Left lobe of liver (tissue), 2 donors: ENCODE results near the gene PRKCA. TPM values are rescaled to one million over a fixed set of nuclear protein-coding genes. Genes with fewer than 3 reads are reported as not detected.

ENCODE experiments used
- ATAC-seq: fragments of 200-7000 bp; cut with Tn5 transposase; one replicate; pipeline ENCODE4 v1.9.1; 2020; ENCODE audit warnings: mild to moderate bottlenecking, moderate library complexity
- DNase-seq: peaks from one replicate; pipeline ENCODE4 v3.0.0-alpha.2; 2020; ENCODE audit warnings: low spot score
- total RNA-seq: library from RNA; stranded (reverse); gene quantifications from one replicate; pipeline ENCODE4 v1.2.1, GENCODE V29; 2021
- donor health status: DM: no; HTN: no; CAD: no; lungs with moderate emphysema.
- donor health status: DM: no; HTN: yes; CAD: no.

Gene PRKCA
- total RNA-seq, 1 donor from 2014 or later: 21.2 TPM

GRCh38 chr17:66811683-66812054 is 509.3 kb downstream of the PRKCA start:
- ATAC-seq (no peak), DNase-seq (no peak)

- ATAC-seq (no peak), DNase-seq (no peak)
Observed at GRCh38 chr17:66812571-66812970, 510.2 kb downstream of the PRKCA start.

- DNase-seq (no peak), ATAC-seq (no peak)
Observed at GRCh38 chr17:66813296-66813695, 510.9 kb downstream of the PRKCA start.

- ATAC-seq (no peak), DNase-seq (no peak)
Observed at GRCh38 chr17:66814026-66814425, 511.6 kb downstream of the PRKCA start.

- no peak for ATAC-seq
- no peak for DNase-seq
Observed at GRCh38 chr17:66814570-66814969, 512.2 kb downstream of the PRKCA start.

GRCh38 chr17:66817750-66818149 is 515.3 kb downstream of the PRKCA start:
- no peak for DNase-seq
- ATAC-seq: no peak

GRCh38 chr17:66819466-66819865 is 517.1 kb downstream of the PRKCA start:
- DNase-seq: no peak
- ATAC-seq: no peak

- ATAC-seq (no peak), DNase-seq (no peak)
Observed at GRCh38 chr17:66822009-66822408, 519.6 kb downstream of the PRKCA start.

- DNase-seq: no peak
- no peak for ATAC-seq
Observed at GRCh38 chr17:66826856-66827255, 524.4 kb downstream of the PRKCA start.

GRCh38 chr17:66829386-66829864 is 527.0 kb downstream of the PRKCA start:
- peak; percentile 92 for ATAC-seq
- no peak for DNase-seq

- DNase-seq (no peak), ATAC-seq (peak; percentile 11)
Observed at GRCh38 chr17:66829883-66830282, 527.5 kb downstream of the PRKCA start.

GRCh38 chr17:66830451-66830850 is 528.0 kb downstream of the PRKCA start:
- ATAC-seq (no peak), DNase-seq (no peak)

- ATAC-seq: no peak
Observed at GRCh38 chr17:66831383-66832210, 529.2 kb downstream of the PRKCA start.

GRCh38 chr17:66833201-66833600 is 530.8 kb downstream of the PRKCA start:
- DNase-seq: no peak
- ATAC-seq: no peak

More at GRCh38 chr17:66831383-66832210, 529.2 kb downstream of the PRKCA start:
- no peak for DNase-seq

GRCh38 chr17:66834426-66834918 is 532.1 kb downstream of the PRKCA start:
- DNase-seq (no peak), ATAC-seq (no peak)

- ATAC-seq: no peak
Observed at GRCh38 chr17:66834919-66835454, 532.6 kb downstream of the PRKCA start, which contains the start of gene CACNG5. Gene CACNG5 (plus strand): TSS chr17:66835117. CDS start chr17:66877333, 42,216 bp downstream.

GRCh38 chr17:66835476-66835875 is 533.1 kb downstream of the PRKCA start:
- ATAC-seq (no peak), DNase-seq (no peak)

More at GRCh38 chr17:66834919-66835454, 532.6 kb downstream of the PRKCA start, which contains the start of gene CACNG5:
- DNase-seq: no peak

- no peak for ATAC-seq
- DNase-seq: no peak
Observed at GRCh38 chr17:66836063-66837005, 533.9 kb downstream of the PRKCA start.

- ATAC-seq (no peak), DNase-seq (no peak)
Observed at GRCh38 chr17:66837226-66837625, 534.8 kb downstream of the PRKCA start.

GRCh38 chr17:66837885-66838665 is 535.7 kb downstream of the PRKCA start:
- DNase-seq (no peak), ATAC-seq (no peak)
